Activated CD4-positive, alpha-beta T cell treated with anti-CD3 and anti-CD28 coated beads, Interleukin-2, amount 50 U/mL, for 16 hours (primary cell): ENCODE results near the gene LRRC3.
A peak's percentile ranks its signal among the peaks of the same experiment; 100 is the strongest.

Source experiments
- DNase-seq: peaks from one replicate; pipeline ENCODE4 v3.0.0-alpha.2; 2020

LRRC3 gene

DNA sequence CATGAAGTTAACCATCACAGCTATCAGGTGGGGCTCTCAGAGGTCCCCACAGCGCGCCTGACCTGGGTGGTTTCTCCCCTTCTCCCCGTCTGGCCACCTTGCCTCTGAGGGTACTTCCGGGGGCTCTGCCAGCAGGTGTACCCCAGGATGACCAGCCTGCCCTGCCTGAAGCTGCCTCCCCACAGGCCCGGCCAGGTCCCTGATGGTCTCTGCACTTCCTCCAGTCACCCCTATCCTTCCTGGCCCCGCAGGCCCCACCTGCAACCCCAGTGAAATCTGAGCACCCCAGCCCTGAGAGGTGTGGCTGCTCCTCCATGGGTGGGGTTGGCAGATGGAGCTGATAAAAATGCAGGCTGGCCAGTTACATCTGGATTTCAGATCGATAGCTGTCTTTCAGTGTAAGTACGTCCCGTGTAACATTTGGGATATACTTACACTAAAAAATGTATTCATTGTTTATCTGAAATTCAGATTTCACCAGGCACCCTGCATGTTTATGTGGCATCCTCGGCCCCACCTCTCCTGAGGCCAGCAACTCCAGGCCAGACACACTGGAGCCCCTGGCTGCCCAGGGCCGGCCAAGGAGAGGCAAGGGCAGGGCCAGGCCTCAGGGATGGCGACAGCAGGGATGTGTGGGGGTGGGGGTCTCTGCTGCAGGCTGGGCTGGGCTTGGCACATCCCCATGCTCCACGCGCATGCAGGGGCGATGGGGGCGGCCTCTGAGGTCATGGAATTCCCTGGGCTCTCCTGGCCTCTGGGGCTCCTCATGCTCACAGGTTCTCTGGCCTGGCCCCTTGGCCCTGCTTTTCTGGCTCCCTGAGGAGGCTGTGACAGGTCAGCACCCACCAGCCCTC lies 25.1 kb downstream of the LRRC3 start:
- no peak for DNase-seq

DNA sequence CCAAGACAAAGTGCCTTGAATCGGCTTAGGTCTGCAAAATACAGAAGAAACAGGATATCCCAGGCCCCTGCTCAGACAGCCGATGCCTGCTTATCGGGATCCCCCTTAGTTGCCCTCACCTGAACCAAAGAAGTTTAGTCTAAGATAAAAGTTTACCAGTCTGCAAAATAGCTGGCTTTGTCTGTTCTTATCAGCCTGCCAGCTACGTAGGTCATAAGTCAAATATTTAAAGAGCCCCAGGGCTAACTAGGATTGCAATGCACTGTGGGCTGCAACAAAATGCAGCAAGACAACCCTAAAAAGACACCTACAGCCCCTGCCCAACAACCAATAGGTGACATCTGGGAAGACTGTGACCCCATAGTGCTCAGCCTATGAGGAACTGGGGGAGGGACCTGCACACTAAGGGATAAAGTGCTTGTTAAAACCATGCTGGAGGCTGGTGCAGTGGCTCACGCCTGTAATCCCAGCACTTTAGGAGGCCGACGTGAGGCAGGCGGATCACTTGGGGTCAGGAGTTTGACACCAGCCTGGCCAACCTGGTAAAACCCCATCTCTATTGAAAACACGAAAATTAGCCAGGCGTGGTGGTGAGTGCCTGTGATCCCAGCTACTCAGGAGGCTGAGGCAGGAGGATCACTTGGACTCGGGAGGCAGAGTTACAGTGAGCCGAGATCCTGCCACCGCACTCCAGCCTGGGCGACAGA lies 27.4 kb downstream of the LRRC3 start:
- no peak for DNase-seq

- DNase-seq = no peak
These were observed 28.3 kb downstream of the LRRC3 start for GRCh38 chr21:44483288-44484237.

GRCh38 chr21:44484498-44485253 lies 29.4 kb downstream of the LRRC3 start:
- DNase-seq = no peak

DNA sequence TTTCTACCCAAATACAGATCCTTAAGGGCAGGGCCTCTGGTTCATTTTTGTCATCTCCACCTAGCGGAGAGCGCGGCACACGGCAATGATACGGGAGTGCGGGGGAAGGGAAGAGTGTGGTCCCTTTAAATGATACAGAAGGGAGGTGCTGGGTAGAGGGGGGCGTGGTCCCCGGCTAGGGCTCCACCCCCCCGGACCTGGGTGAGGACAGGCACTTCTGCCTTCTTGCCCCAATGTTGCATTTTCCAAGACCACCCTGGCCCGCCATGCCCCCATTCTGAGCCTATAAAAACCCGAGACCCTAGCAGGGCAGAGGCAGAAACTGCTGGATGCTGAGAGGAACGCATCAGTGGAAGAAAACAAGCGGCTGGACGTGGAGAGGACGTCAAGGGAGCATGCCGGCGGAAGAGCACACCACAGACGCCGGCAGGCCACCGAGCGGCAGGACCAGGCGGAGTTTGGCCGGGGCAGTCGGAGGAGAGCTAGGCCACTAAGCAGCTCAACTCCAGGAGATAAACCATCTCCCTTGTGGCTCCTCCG lies 30.0 kb downstream of the LRRC3 start:
- peak; percentile 36 for DNase-seq

DNA sequence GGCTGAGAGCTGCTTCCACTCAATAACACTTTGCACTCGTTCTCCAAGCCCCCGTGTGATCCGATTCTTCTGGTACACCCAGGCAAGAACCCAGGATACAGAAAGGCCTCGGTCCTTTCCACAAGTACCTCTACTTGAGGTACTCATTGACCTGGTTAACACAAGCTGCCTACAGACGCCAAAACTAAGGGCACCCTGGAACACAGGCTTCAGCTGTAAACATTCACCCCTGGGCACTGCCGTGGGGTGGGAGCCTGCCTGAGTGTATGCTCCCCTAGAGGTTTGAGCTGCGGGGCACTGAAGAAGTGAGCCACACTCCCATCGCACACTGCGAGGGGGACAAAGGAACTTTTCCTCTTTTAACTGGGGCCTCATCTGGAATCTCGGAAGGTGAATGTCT lies 30.5 kb downstream of the LRRC3 start:
- no peak for DNase-seq

DNA sequence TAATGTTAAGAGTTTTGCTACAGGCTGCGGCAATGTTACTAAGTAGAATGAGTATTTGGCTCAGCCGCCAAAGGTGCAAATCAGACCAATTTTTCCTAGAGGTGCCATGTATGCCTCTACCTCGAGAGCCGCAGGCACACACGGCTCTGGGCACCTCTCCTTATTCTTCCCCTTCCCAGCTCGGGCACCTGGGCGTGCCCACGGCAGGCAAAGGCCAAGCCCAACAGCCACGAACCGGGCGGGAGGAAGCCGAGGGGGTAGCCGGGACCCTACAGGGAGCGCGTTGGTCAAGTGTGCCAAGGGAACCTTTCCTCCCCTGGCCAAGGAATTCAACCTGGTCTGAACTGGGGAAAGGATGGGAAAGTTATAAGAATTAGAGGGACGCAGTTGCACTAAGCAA lies 31.0 kb downstream of the LRRC3 start:
- DNase-seq = no peak

DNA sequence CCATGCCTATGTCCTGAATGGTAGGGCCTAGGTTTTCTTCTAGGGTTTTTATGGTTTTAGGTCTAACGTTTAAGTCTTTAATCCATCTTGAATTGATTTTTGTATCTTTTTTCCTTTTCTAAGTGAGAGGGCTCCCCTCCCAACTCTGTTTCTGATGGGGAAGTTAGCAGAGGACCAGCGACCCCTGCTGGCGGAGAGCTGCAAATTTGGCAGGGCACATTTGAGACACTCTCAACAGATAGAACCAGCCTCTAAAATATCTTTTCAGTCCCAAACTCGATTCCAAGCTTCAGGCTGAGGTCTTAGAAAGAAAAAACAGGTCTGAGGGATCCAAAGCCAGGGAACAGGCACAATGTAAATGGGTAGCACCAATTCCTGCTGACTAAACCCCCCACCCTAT lies 32.5 kb downstream of the LRRC3 start:
- DNase-seq = peak; percentile 46

GRCh38 chr21:44489962-44490361 lies 34.7 kb downstream of the LRRC3 start:
- no peak for DNase-seq

DNA sequence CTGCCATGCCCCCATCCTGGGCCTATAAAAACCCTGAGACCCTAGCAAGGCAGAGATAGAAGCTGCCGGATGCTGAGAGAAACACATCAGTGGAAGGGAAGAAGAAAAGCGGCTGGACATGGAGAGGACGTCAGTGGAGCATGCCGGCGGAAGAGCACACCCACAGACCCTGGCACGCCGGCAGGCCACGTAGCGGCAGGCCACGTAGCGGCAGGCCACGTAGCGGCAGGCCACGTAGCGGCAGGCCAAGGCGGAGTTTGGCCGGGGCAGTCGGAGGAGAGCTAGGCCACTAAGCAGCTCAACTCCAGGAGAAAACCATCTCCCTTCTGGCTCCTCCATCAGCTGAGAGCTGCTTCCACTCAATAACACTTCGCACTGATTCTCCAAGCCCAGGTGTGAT lies 35.1 kb downstream of the LRRC3 start:
- DNase-seq = no peak

- DNase-seq = no peak
These were observed 35.5 kb downstream of the LRRC3 start for GRCh38 chr21:44490816-44491215.

GRCh38 chr21:44492567-44493385 lies 37.5 kb downstream of the LRRC3 start:
- DNase-seq = no peak

DNA sequence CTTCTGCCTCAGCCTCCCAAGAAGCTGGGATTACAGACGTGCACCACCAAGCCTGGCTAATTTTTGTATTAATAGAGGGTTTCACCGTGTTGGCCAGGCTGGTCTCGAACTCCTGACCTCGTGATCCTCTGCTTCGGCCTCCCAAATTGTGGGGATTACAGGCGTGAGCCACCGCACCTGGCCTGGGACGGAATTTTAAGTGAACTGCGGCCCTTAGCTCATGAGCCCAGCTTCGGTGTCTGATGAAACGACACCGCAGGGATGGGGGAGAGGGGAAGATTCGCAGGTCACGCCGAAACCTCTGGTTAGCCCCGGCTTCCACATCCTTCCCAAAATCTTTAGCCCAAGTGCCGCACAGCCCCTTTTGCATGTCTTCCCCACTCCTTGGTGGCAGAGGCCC lies 39.1 kb downstream of the LRRC3 start:
- no peak for DNase-seq

- no peak for DNase-seq
These were observed 39.6 kb downstream of the LRRC3 start for GRCh38 chr21:44494956-44495355.

DNA sequence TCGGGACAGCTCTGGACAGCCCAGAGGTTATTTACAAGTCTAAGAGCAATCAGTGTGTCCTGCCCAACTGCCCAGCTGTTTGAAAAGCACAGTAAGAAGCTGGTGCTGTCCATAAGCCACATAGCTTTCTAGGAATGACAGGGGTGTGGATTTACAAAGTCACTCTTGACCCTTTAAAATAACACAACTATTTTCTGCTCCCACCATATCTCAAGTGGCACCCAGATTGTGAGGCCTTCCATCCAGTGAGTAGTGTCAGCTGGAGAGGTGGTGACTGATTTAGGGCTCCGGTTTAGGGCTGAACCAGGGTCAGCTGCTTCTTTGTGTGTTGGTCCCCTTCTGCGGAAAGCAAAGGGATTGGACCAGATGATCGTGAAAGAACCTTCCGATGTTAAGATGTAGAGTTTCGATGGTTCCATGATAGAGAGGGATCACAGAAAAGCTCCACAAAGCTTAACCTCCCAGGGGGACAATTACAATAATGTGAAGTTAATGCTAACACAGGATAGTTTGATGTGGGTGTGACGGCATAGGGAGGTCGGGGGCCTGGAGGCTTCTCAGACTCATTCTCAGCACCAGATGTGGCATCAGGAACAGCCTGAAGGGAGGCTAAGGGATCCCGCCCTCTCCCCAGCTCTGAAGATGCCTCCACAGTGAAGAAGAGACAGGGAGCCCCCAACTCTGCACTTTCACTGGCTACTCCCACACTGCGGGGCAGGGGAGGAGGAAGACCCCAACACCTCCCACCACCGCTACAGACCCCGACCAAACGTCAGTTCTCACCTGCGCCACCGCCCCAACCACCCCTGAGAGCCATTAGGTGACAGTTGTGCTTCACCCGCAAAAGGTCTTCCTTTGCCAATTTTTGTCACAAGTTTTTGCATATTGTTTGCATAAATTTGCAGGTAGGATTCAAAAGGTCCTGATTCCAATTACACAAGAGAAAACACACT lies 40.6 kb downstream of the LRRC3 start:
- DNase-seq = no peak

GRCh38 chr21:44496564-44497550 lies 41.5 kb downstream of the LRRC3 start:
- DNase-seq = no peak

DNA sequence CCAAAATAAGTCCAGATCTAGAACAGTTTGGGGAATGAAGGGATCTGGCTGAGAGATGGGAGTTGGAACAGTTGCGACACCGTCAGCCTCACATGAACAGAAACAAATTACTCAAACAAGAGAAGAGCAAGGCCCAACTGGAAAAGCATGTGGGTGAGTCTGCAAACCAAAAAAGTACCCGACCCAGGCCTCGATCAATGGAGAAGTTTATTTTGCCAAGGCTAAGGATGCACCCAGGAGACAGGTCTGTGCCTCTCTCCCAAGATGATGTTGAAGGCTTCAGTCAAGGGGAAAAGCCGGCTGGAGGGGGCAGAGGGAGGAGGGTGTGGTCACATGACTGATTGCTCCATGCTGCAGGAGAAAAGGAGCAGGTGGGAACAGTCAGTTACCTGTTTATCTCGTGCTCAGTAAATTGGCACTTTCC lies 42.4 kb downstream of the LRRC3 start:
- no peak for DNase-seq
